ENCODE results near the gene GRPR.
"Not testable (repeated sequence)": the region's sequence is repeated elsewhere in the genome, so short reads cannot be mapped to it uniquely, and the experiment has no call there.

The GRPR gene

GRCh38 chrX:16183843-16184242, 60.5 kb downstream of the GRPR start:
- DNase-seq (ENCODE audit: low read depth), result not testable (repeated sequence)

GRCh38 chrX:16185725-16186136, 62.4 kb downstream of the GRPR start:
- no peak for DNase-seq (ENCODE audit: low read depth)

GRCh38 chrX:16186380-16187007, 63.1 kb downstream of the GRPR start:
- no peak for DNase-seq (ENCODE audit: low read depth)

- no peak for DNase-seq (ENCODE audit: low read depth)
Measured at GRCh38 chrX:16187024-16187760, 63.8 kb downstream of the GRPR start.

GRCh38 chrX:16188687-16189086, 65.3 kb downstream of the GRPR start:
- DNase-seq (ENCODE audit: low read depth), result no peak

GRCh38 chrX:16191605-16192004, 68.2 kb downstream of the GRPR start:
- DNase-seq (ENCODE audit: low read depth), result no peak

DNA sequence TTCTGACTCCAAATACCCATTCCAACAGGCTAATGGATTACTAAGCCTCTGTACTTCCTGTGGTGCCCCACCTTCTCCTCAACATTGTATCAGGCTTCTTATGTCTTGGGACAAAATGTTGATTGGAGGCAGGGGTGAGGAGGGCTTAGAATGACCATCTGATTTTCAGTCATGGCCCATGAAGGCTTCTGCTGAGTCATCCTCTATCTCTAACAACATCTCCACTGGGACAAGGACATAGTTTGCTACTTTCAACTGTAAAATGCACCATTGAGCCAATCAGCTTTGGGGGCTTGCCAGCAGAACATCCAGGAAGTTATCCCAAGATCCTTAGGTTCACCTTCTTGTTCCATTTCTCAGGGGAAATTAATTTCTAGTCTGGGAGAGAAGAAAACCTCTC, 73.5 kb downstream of the GRPR start:
- no peak for DNase-seq (ENCODE audit: low read depth)

DNA sequence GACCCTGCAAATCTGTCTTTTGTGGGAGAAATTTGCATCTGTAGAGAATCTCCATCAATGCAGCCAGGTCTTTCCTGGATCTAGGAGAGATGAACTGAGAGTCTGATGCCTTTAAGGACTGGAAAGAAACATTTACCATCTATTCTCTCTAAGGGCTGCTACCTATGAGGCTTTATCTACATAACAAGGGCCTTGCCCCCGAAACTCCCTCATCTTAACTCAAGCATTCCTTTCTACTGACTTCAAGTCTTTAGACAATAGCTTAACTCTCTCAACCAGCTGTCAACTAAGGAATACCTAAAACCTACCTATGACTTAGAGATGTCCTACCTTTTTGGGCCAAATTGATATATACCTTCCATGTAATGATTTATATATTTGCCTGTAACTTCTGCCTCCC, 76.0 kb downstream of the GRPR start:
- no peak for DNase-seq (ENCODE audit: low read depth)

DNA sequence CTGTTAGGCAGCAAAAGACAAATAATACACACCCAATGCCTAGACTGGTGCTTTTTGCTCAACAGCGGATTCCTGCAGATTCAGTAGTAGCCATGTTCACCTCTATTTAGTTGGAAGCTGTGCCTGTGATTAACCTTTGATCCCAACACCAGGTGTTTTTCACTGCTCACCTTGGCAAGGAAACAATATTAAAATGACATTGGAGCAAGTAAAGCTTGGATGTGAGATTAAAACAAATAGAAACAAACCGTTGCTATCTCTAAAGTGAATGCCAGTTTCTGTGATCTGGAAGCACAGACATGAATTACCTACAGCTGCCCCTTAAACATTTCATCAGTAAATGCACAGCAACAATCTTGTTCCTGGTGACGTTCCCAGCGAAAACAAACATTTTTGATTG, 79.6 kb downstream of the GRPR start:
- no peak for DNase-seq (ENCODE audit: low read depth)

Data from stimulated activated CD8-positive, alpha-beta memory T cell treated with anti-CD3 and anti-CD28 coated beads, Interleukin-15, amount 100 ng/mL, for 1 hour (primary cell).